Putamen (tissue), 1 donor: Measurements from ENCODE around the gene GABBR2.
"Not testable (repeated sequence)": the region's sequence is repeated elsewhere in the genome, so short reads cannot be mapped to it uniquely, and the experiment has no call there.

Experiments used
- DNase-seq: peaks from one replicate; pipeline ENCODE4 v3.0.0-alpha.2; 2016; ENCODE audit warnings: low spot score

GABBR2 gene

DNA sequence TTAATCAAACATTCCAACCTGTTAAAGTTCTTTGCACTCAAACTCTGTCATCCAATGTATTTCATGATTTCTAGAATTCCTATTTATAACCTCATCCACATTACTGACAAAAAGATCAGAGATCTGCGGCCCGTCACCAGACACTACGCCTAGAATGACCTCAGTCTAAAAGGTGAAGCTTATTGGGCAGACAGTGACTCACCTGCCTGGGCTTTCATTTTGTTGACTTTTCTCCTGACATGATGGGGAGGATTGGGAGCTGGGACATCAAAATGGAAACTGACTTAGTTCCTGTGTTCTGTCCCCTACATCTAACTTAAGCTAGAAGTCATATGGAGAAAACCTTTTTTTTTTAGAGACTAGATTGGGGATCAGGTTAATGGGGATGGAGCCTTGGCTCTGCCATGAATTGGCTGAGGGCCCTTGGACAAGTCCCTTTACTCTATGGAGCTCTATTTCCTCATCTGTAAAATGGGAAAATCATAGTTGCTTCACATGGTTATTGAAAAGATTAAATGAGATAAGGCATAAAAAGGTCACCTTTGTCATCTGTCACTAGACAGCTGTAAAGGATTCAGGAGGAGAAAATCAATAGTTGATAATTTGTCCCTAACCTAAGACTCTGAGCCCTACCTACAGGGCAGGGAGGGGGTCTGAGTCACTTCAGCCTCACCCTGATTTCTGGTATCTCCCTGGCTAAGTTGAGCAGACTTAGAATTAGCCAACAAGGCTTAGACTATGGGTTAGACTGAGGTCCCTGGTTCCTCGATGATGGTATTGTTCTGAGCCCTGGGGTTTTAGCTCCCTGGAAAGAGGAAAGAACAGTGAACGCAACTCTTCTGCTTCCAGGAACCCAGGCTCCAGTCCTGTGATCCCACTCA is 228.5 kb downstream of the GABBR2 start:
- DNase-seq, result no peak

DNA sequence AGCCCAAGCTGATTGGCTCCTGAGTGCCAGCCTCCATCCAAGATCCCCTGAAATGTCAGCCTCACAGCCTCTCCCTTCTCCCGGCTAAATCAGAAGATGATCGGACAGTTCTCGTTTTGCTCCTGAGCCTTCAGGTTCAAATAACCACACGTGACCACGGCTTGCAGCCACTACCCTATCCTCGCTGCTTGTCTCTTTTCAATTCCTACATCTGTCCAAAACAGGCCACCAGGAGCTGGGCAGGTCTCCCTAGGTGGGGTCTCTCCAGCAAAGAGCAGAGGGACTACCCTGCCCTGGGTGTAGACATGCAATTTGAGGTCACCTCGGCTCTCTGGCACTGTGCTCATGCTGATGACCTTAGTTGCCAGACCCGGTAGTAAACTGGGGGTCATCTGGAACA is 229.3 kb downstream of the GABBR2 start:
- DNase-seq, result no peak

DNA sequence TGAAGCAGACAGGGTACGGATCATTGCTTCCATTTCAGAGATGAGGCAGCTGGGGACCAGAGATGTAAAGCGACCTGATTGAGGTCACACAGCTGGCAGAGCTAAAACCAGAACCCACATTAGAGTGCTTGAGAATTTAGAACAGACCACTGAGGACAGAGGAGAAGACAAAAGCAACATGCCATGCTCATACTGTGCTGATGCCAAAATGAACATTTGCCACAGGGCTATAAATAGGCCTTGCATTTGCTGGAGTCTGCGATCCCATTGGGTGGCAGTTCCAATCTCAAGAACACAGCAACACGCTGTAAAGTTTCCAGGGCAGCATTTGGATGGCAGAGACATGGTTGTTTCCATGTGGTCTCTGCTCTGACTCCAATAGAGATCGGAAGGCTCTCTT is 230.9 kb downstream of the GABBR2 start:
- DNase-seq, result no peak

DNA sequence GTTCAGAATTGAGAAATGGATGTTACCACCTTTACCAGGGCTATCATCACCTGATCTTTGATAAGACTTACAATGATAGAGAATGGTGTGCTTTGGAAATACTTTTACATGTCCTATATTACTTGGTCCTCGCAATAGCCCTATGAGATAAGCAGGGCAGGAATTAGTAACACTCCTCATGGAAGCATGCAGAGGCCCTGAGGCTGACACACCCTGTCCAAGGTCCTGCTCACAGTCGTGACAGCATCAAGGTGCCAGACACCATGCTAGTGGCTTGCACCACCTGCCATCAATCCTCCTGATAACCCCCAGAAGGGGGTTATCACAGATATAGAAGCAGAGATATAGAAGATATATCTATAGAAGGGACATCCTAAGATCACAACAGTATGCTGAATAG is 236.5 kb downstream of the GABBR2 start:
- no peak for DNase-seq

DNA sequence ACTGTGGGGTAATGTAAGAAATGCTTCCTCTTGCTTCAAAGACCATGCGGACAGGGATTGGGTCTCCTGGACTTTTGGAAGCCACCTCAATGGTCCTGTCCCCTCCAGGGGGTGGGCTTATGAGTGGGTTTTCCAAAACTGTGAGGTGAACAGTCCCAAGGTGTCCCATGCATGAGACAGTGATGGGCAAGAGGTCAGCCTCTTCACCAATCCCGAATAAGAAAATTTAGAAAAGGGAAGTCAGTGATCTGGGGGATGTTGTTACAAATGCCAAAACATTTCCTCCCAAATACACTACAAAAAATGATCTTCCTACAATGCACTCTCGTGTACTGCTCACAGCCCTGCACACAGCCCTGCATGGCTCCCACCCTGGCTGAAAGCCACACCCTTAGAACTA is 237.6 kb downstream of the GABBR2 start:
- DNase-seq, result no peak

DNA sequence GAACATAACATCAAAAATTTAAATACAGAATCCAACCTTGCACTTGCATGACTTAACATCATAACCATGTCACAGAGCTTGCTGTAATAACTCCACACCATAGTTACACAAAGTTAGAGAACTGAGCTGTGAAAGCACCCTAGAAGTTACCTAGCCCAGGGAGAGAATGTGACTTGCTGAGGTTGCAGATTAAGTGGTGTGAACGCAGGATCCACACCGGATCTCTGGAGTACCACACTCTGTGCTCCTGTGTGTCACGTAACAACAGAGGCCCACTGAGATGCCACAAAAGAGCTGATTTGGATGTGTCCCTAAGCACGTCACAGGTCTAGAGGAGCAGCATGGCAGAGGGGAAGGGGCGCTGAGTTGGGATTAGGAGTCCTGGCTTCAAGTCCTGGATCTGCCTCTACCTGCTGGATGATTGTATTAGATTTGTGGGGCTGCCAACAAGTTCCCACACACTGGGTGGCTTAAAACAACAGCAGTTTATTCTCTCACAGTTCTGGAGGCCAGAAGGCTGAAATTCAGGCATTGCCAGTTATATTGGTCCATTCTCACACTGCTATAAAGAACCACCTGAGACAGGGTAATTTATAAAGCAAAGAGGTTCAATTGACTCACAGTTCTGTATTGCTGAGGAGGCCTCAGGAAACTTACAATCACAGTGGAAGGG is 240.0 kb downstream of the GABBR2 start:
- DNase-seq, result no peak

DNA sequence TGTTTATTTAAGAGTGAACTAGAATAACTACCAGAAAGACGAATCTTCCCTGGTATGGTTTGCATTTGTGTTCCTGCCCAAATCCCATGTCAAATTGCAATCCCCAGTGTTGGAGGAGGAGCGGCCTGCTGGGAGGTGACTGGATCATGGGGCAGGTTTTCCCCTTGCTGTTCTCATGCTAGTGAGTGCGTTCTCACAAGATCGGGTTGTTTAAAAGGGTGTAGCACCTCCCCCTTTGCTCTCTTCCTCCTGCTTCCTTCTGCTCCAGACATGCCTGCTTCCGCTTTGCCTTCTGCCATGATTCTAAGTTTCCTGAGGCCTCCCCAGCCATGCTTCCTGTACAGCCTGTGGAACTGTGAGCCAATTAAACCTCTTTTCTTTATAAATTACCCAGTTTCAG is 242.9 kb downstream of the GABBR2 start:
- no peak for DNase-seq

DNA sequence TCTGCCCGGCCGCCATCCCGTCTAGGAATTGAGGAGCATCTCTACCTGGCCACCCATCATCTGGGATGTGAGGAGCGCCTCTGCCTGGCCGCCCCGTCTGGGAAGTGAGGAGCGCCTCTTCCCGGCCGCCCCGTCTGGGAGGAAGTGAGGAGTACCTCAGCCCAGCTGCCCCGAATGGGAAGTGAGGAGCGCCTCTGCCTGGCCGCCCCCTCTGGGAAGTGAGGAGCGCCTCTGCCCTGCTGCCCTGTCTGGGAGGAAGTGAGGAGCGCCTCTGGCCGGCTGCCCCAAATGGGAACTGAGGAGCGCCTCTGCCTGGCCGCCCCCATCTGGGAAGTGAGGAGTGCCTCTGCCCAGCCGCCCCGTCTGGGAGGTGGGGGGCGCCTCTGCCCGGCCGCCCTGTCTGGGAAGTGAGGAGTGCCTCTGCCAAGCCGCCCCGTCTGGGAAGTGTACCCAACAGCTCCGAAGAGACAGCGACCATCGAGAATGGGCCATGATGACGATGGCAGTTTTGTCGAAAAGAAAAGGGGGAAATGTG is 244.5 kb downstream of the GABBR2 start:
- DNase-seq, result not testable (repeated sequence)

DNA sequence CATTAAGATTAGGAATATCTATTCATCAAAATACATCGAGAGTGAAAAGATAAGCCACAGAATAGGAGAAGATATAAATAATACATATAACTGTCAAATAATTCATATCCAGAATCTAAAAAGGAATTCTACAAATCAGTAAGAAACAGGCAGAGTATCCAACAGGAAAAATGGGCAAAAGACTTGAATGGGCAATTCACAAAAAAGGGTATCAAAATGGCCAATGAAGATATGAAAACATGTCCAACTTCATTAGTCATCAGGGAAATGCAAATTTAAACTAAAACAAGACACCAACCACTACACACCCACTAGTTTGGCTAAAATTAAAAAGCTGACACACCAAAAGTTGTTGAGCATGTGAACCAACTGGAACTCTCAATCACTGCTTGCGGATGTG is 246.4 kb downstream of the GABBR2 start:
- DNase-seq, result no peak

DNA sequence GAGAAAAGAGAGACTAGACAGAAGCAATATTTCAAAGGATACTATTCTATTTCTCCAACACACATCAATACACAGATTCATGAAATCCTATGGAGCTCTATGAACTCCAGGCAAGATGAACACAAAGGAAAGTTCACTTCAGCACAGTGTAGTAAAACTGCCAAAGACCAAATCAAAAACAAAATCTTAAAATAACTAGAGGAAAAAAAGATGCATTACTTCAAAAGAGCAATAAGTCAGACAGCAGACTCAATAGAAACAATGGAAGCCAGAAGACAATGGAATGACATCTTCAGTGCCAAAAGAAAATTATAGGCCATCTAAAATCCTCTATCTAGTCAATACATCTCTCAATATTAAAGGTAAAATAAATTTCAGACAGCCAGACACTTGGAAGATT is 248.0 kb downstream of the GABBR2 start:
- no peak for DNase-seq

DNA sequence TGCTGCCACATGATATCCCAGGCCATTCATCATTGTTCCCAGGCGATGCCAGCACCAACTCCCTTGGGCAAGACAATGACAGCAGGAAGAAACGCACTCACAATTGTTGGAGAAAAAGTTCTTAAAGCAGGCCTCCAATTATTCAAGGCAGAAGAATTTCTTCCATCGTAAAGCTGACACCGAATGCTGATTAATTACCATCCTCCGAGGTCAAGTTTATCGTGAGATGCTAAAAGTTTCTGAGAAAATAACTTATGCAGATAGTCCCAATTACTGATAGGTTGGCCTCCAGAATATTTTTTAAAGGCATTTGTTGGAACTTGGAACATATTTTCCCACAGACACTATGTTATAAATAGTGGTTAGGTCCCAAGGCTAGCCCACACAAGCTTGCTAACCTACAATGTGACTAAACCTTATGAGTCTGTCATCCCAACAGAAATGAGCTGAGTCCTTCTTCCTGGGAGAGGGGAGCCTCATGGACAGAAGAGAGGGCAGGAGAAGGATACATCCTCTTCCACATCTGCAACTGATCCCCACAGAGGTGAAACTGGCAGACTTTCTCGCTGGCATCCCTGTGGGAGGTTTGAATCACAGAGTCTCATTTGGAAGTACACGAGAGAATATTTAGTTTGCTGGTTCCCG is 250.9 kb downstream of the GABBR2 start:
- no peak for DNase-seq

DNA sequence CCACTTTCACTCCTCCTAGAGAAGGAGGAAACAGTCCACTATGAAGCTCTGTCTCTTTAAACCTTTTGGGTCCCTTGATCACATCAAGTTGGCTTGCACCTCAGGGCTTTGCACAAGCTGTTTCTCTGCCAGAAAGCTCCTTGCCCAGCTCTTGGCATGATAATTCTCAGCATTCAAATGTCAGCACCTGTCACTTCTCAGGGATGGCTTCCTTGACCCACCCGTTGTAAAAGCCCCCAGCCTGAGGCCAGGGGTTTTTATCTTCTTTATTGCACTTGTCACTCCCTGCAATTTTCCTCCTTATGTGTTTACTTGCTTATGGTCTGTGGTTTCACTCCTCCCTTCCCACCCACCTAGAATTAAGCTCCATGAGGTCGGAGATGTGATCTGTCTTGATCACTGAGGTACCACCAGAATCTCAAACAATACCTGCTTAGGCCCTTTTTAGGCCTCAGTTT is 252.6 kb downstream of the GABBR2 start:
- DNase-seq, result no peak

DNA sequence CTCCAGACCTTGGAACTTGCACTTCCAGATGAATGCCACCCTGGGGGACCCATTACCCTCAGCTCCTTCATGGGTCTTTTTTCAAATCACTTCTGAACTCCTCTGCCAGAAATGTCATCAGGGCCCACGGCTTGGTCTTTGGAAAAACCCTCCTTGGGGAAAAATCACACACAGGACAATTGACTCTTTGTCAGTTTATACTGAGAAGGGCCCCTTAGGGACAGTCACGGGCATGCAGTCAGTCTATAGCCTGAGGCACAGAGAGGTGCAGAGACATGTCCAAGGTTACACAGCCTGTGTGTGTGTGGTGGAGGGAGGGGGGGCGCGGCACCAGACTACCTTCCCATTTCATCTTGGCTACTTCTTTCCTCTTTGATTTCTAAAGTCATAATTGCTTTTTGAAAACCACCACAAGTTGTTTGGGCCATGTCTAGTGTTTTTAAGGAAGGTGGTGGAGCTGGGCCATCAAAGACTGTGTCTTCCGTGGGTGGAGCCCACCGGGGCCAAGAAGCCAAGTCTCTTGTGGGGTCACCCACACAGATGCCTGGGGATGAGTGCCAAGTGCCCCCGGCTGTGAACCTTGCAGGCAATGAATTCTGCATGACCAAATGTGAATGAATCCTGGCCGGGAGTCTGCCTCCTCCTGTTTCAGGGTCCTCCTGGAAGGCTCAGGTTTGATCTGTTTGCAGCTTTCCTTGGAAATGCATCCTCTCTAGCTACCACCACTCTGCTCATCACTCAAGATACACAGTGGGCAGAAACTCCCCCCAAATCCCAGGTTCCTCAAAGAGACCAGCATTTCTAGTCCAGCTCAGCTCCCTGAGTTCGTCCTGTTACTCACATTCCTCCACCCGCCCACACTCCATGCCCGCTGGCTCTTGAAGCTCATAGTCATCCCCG is 253.2 kb downstream of the GABBR2 start:
- no peak for DNase-seq

DNA sequence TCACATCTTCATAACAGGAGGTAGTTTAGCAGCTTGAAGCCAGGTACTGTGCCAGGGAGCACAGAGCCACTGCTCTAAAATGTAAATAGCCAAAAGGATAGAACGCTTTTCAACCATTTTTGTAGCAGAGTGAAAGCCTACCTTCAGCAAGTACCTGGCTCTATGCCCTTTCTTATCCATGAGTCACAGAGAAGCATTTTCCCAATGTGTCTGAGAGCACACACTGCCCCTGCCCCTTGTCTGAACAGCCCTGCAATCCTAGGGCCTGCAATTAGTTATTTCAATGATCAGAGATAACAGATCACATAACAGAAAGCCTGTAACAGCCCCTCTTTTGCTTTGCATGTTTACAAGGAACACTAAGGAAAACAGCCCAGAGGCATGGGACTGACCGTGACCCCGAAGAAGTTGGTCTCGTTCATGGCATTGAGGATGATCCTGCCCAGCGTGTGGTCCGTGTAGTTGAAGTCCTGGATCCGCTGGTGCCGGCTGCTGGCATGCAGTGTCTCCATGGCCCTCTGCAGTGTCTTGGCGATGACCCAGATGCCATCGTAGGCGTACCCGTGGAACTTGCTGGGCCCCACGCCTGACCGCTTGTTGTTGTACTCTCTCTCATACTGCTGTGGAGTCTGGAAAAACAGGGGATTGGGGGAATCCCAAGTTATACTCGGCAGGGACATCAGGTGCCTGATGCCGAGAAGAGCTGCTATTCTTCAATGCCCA is 255.0 kb downstream of the GABBR2 start:
- no peak for DNase-seq

DNA sequence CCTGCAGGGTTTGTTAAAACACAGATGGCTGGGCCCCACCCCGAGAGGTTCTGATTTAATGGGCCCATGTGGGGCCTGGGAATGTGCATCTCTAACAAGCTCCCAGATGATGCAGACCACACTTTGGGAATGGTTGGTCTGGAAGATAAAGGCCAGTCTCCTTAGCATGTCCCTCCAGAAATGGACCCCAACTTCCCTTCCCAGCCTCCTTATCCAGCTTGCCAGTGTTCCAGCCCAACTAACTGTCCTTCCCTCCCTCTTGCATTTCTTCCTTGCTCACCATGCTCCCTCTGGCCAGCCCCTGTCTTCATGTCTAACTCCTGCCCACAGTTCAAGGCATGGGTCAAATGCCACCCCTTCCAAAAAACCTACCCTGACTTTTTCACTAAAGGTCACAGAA is 257.2 kb downstream of the GABBR2 start:
- no peak for DNase-seq

DNA sequence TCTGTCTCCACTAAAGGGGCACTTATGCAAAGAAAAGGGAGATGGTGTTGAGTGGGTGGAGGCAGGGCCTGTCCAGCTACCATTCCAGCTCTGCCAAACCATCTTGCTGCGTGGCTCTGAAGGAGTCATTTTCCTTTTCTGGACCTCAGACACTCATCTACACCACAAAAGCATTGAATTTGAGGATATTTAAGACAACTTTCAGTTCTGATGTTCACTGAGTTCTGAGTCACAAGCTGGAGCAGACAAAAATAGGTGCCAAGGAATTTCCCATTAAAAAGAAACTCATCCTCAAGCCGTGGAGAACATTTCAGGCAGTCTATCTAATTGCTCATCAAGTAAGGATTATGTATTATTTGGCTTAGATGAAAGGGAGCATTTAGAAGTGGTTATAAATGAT is 258.2 kb downstream of the GABBR2 start:
- no peak for DNase-seq

DNA sequence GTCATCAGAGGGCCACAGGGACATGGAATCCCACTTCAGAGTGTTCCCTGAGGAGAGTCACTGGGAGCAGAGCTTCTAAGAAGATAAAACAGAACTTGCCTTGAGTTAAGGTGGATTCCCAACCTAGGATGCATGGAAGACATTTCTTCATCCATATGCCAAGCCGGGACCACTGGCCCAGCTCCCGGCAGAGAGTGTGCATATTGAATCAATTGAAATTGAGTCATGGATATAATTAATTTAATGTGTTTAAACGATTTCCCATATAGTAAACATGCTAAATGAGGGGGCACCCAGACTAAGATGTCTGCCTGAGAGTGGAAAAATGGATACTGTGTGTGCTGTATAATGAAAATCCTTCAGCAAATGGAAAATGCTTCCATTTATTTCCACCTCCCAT is 258.9 kb downstream of the GABBR2 start:
- DNase-seq, result no peak

DNA sequence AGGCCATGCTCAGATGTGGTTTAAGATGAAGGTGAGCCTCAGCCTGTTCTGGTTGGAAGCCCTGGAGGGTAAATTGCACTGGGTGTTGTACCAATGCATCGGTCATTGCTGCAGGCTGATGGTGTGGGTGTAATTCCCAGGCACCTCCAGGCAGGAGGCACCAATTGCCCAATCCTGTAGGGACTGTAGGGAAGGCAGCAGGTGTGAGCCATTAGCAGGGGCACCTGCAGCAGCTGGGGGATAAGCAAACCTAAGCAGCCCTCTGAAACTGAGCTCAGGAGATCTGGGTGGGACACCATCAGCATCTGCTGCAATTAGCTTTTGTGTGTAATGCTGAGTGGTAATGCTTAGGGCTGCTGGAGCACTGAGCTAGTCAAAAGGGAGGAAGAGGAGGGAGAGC is 263.2 kb downstream of the GABBR2 start:
- no peak for DNase-seq

DNA sequence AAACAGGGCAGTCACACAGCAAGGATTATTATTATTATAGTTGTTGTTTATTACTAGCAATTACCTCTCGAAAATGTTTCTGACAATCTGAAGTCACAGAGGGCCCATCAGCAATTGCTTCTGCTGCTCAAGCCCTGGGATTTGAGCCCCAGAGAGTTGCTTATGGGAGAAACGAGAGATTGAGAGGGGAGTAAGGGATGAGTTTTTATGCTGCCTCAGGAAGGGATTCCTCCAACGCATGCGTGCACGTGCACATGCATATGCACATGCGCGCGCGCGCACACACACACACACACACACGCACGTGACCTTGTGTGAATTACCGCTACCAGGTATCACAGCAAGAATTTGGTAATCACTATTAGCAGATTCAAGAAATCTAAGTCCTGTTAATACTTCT is 264.1 kb downstream of the GABBR2 start:
- DNase-seq, result no peak

DNA sequence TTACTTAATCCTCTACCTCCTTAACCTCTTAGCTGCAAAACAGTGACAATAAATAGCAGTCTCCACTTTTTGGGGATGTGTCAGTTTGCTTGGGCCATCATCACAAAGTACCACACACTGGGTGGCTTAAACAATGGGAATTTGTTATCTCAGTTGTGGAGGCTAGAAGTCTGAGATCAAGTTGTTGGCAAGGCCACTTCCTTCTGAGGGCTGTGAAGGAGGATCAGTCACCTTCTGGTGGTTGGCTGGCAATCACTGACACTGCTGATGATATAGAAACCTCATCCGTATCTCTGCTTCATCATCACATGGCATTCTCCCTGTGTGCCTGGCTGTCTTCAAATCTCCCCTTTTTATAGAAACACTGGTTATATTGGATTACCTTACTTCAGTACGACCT is 266.2 kb downstream of the GABBR2 start:
- DNase-seq, result no peak

DNA sequence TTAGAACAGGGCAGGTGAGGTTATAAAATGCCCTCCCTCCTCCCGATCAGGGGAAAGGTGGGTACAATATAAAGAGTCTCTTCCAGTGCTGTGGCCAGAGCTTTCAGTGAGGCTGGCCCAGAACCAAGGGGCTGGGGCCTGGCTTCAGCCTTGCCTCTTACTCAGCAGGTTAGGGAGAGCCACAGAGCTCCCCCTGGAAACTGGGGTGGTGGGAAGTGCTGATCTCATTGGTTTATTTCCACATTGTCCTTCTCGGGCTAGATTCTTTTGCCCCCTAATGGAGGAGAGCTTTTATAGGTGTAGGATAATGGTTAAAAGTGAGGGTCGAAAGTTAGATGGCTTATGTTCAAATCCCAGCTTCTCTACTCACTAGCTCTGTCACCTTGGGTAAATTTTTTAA is 266.6 kb downstream of the GABBR2 start:
- no peak for DNase-seq
